Smooth muscle cell (in vitro differentiated cells): Measurements from ENCODE around the gene ENO4. TPM values are rescaled to one million over a fixed set of nuclear protein-coding genes. Genes with fewer than 3 reads are reported as not detected.

Experiments used
- DNase-seq: peaks from one replicate; lab custom pipeline; 2025; ENCODE audit not compliant: unreplicated experiment; lab: John Stamatoyannopoulos, UW
- H2AFZ ChIP-seq: fragments of 200-600 bp; sonication (generic); 2 replicates; pipeline ENCODE4 v1.6.0; 2016; ENCODE audit warnings: antibody characterized with exemption, low read depth, mild to moderate bottlenecking
- H3F3A ChIP-seq: fragments of 200-600 bp; sonication (generic); 2 replicates; pipeline ENCODE4 v1.6.0; 2017; ENCODE audit warnings: antibody characterized with exemption, low read depth
- H3K27ac ChIP-seq: fragments of 200-600 bp; sonication (generic); 2 replicates; pipeline ENCODE4 v1.5.1; 2016; ENCODE audit warnings: low read depth, mild to moderate bottlenecking
- H3K27me3 ChIP-seq: fragments of 200-600 bp; sonication (generic); 2 replicates; pipeline ENCODE4 v1.6.1; 2016; ENCODE audit warnings: low read depth, mild to moderate bottlenecking
- H3K36me3 ChIP-seq: fragments of 200-600 bp; sonication (generic); 2 replicates; pipeline ENCODE4 v1.5.1; 2016; ENCODE audit warnings: low read depth
- H3K4me1 ChIP-seq: fragments of 200-600 bp; sonication (generic); 2 replicates; pipeline ENCODE4 v1.5.1; 2016; ENCODE audit warnings: low read depth
- H3K4me2 ChIP-seq: fragments of 200-600 bp; sonication (generic); 2 replicates; pipeline ENCODE4 v1.6.0; 2016; ENCODE audit warnings: mild to moderate bottlenecking
- H3K4me3 ChIP-seq: fragments of 200-600 bp; sonication (generic); 2 replicates; pipeline ENCODE4 v1.5.1; 2016; ENCODE audit warnings: mild to moderate bottlenecking
- H3K79me2 ChIP-seq: fragments of 200-600 bp; sonication (generic); 2 replicates; pipeline ENCODE4 v1.6.0; 2016; ENCODE audit warnings: low read depth, mild to moderate bottlenecking
- H3K9ac ChIP-seq: fragments of 200-600 bp; sonication (generic); 2 replicates; pipeline ENCODE4 v1.6.0; 2016; ENCODE audit warnings: low read depth
- H3K9me3 ChIP-seq: fragments of 200-600 bp; sonication (generic); replicated peaks from 2 replicates; pipeline ENCODE4 v1.5.1; 2016; ENCODE audit warnings: low read depth
- H4K20me1 ChIP-seq: fragments of 200-600 bp; sonication (generic); 2 replicates; pipeline ENCODE4 v1.6.0; 2016; ENCODE audit warnings: low read depth
- WGBS: methylation state at CpG from one replicate; pipeline ENCODE4 v1.1.7; 2016; ENCODE audit warnings: low lambda C conversion rate; 5-methylcytosine and 5-hydroxymethylcytosine counted together
- polyA plus RNA-seq: library from polyadenylated mRNA; unstranded; fragments of >200 nt; fragmentation: Nextera tagmentation; extraction: Ambion mirVana; gene quantifications from 2 replicates; pipeline ENCODE4 v1.2.1, GENCODE V29; 2016
- total RNA-seq: library from RNA; depleted of rRNA; stranded (reverse); fragments of >200 nt; gene quantifications from 2 replicates; pipeline ENCODE4 v1.2.3, GENCODE V29; 2014
- TF ChIP-seq, protein P1 (sequence below): fragments of 200-600 bp; sonication (generic); IDR thresholded peaks from 2 replicates; pipeline ENCODE4 v1.5.1; 2017; ENCODE audit warnings: borderline replicate concordance, mild to moderate bottlenecking, antibody characterized with exemption; ENCODE audit not compliant: insufficient read depth, poor library complexity, severe bottlenecking

ENO4 gene
- total and polyA plus RNA-seq, 2 experiments from 2014 or later: 0.54 to 1.3 TPM

DNA sequence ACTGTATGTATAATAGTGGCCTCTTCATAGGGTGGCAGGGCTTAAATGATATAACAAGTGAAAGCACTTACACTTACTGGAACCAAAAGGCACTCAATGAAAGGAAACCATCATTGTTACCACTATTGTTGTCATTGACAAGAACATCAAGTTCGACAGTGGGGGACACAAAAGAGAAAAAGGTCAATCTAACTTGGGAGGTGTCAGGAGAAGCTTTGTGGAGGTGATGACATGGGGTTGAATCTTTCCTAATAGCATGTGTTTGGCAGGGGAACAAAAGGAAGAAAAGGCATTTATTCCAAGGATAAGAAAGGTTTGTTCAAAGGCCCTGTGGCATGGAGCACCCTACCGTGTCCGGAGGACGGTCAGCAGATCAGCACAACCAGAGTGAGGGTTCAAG, 18.2 kb upstream of the ENO4 start:
- DNase-seq: no peak
- 97% methylated on average over 4 of the region's 4 CpGs for WGBS
- Histone ChIP-seq H3K27me3 (peaks cover 17% of the 10 kb centered on the region), H3K4me1 (peaks cover 25% of the 10 kb centered on the region), H3K9me3 (no peaks in the 10 kb centered on the region), H3K4me2 (no peak overlapping the region), H3K9ac (no peak overlapping the region), H3K36me3 (no peaks in the 10 kb centered on the region), H3K79me2 (no peaks in the 10 kb centered on the region), H3F3A (no peaks in the 10 kb centered on the region), H3K27ac (no peak overlapping the region), H4K20me1 (no peaks in the 10 kb centered on the region), H2AFZ (no peak overlapping the region), H3K4me3 (no peak overlapping the region)
- TF ChIP-seq, protein P1, sequence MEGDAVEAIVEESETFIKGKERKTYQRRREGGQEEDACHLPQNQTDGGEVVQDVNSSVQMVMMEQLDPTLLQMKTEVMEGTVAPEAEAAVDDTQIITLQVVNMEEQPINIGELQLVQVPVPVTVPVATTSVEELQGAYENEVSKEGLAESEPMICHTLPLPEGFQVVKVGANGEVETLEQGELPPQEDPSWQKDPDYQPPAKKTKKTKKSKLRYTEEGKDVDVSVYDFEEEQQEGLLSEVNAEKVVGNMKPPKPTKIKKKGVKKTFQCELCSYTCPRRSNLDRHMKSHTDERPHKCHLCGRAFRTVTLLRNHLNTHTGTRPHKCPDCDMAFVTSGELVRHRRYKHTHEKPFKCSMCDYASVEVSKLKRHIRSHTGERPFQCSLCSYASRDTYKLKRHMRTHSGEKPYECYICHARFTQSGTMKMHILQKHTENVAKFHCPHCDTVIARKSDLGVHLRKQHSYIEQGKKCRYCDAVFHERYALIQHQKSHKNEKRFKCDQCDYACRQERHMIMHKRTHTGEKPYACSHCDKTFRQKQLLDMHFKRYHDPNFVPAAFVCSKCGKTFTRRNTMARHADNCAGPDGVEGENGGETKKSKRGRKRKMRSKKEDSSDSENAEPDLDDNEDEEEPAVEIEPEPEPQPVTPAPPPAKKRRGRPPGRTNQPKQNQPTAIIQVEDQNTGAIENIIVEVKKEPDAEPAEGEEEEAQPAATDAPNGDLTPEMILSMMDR: no peak

DNA sequence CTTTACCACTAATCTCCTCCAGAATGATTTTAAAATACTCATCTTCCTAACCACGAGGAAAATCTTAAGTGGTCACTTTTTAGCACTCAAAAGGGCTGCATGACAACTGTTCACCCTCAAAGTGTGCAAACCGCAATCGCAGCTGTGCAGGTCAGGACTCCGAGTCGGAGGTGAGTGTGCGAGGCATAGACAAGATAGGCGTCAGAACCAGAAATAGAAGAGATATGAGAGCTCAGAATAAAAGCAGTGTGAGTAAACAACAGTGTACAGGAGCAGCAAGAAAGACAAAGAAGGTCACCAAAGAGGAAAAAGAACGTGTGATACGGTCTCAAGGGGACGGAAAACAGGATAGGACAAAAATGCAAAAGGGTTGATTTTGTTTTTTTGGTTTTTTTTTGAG, 17.5 kb upstream of the ENO4 start:
- TF ChIP-seq, protein P1: no peak
- no peaks in the 10 kb centered on the region for H3F3A ChIP-seq
- H3K36me3 ChIP-seq: no peaks in the 10 kb centered on the region
- H4K20me1 ChIP-seq: no peaks in the 10 kb centered on the region
- 81% methylated on average over 10 of the region's 10 CpGs for WGBS
- H3K4me1 ChIP-seq: peaks cover 29% of the 10 kb centered on the region
- peaks cover 22% of the 10 kb centered on the region for H3K27me3 ChIP-seq
- no peak overlapping the region for H3K4me3 ChIP-seq
- H3K9me3 ChIP-seq: no peaks in the 10 kb centered on the region
- no peak for DNase-seq
- no peak overlapping the region for H3K27ac ChIP-seq
- H3K79me2 ChIP-seq: no peaks in the 10 kb centered on the region
- H3K4me2 ChIP-seq: no peak overlapping the region
- H3K9ac ChIP-seq: no peak overlapping the region
- no peak overlapping the region for H2AFZ ChIP-seq

DNA sequence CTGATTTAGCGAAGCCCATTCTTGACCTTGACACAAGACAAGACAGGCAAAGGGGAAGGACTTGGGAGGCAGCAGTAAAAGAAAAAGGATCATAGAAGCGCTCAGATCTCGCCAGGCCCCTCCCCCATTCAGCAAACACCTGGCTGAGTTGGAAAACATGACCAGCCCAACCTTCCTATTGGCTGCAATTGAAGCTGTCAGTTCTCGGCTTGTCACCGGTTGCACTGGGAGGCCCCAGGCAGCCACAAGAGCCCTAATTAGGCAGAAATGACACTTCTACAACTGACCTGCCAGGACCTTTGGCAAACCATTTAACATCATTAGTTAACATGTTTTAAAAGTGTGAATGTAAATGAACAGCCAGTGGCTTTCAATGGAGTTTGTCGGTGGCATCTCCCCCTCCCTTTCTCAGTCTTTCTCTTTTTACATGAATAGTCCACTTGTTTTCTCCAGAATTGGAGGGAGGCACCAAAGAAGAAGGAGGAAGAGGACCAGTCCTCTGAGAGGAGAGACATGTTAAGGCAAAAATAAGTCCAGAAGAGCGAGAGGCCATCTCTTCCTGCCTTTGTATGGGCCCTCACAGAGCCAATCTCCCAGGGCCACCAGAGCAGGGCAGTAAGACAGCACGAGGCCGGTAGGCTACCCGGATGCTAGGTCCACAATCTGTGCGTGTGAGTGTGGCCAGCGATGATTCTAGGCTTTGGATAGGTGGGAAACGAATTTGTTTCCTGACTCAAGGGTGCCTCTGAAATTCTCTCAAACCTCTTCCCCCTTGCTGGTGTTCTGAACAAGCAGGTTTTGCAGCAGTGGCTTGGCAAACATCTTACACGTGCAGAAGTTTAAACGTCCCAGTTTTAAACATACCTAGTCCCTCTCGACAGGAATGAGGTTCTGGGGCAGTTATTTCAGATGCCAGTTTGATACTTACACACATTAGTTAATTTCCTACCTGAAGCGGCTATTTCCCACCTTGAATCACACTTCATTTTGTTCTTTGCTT, 15.0 kb upstream of the ENO4 start:
- Histone ChIP-seq H3K9me3 (no peaks in the 10 kb centered on the region), H3K27me3 (peaks cover 32% of the 10 kb centered on the region), H3K36me3 (no peaks in the 10 kb centered on the region), H3K9ac (no peak overlapping the region), H3K79me2 (no peaks in the 10 kb centered on the region), H3K4me2 (no peak overlapping the region), H3F3A (no peaks in the 10 kb centered on the region), H3K4me1 (peaks cover 39% of the 10 kb centered on the region), H2AFZ (no peak overlapping the region), H3K4me3 (no peak overlapping the region), H4K20me1 (no peaks in the 10 kb centered on the region), H3K27ac (no peak overlapping the region)
- DNase-seq: no peak
- TF ChIP-seq, protein P1: no peak
- 57% methylated on average over 17 of the region's 17 CpGs for WGBS
